ENCODE measurements around the gene NAB1. TPM values are rescaled to one million over a fixed set of nuclear protein-coding genes. Genes with fewer than 3 reads are reported as not detected.

NAB1 gene
- polyA plus RNA-seq, 1 of the 3 experiments (the other 2 are of a cell fraction), result 9.7 TPM

DNA sequence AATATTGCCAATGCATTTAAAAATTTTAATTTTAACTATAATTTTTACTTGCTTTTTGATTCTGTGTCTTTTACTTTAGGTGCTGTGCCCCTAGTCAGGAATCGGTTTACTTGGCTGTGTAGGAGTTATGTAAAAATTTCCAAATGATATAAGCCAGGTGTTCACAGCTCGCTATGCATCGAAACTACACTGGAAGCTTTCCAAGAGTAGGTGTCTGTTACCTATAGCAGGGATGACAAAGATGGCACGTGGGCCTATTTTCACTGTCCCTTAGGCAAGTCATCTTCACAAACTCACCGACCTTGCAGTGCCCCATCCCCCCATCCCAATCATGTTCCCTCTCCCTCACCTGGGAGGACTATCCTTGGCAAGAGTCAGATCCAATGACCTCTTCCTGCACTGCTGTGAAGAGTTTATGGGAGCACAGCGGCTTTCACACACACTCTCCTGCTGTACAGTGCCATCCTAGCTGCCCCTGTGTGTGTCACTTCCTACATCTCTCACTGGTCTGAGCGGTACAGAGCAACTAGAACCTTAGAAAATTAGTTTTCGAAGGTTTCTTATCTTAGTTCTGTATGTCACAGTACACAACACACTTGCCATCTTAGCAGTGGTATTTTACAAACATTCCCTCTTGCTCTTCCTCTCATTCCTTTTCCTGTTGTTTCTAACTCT lies 49.2 kb upstream of the NAB1 start (continued):
- TF ChIP-seq, protein P1, sequence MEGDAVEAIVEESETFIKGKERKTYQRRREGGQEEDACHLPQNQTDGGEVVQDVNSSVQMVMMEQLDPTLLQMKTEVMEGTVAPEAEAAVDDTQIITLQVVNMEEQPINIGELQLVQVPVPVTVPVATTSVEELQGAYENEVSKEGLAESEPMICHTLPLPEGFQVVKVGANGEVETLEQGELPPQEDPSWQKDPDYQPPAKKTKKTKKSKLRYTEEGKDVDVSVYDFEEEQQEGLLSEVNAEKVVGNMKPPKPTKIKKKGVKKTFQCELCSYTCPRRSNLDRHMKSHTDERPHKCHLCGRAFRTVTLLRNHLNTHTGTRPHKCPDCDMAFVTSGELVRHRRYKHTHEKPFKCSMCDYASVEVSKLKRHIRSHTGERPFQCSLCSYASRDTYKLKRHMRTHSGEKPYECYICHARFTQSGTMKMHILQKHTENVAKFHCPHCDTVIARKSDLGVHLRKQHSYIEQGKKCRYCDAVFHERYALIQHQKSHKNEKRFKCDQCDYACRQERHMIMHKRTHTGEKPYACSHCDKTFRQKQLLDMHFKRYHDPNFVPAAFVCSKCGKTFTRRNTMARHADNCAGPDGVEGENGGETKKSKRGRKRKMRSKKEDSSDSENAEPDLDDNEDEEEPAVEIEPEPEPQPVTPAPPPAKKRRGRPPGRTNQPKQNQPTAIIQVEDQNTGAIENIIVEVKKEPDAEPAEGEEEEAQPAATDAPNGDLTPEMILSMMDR (IDR thresholded peaks at IDR 0.05), result no peak

DNA sequence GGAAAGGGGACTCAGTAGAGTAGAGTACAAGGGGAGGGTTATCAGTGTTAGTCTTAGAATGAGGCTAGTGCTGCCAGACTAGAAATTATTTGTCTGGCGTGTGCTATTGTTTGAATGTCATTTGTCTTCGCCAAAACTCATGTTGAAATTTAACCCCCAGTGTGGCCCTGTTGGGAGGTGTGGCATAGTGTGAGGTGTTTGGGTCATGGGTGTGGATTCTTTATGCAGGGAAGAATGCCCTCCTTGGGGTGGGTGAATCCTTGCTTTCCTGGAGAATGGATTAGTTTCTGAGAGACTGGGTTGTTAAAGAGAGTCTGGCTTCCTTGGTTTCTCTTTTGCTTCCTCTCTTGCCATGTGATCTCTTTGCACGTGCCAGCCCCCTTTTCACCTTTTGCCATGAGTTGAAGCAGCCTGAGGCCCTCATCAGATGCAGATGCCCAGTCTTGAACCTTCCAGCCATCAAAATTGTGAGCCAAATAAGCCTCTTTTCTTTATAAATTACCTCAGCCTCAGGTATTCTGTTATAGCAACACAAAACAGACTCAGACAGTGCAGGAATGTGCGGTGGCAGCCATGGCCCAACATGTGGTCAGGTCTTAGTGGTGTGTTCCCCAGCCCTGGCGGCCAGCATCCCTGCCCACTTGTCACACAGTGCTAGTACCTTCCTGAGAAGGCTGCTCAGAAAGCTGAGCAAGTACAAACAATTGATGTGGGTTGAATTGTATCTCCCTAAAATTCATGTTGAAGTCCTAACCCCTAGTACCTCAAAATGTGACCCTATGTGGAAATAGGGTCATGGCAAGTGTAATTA lies 48.4 kb upstream of the NAB1 start:
- no peaks in the 10 kb centered on the region for H3K79me2 ChIP-seq (ENCODE audit: insufficient read depth)
- POLR2A ChIA-PET, result no interaction called here
- no peaks in the 10 kb centered on the region for H3K36me3 ChIP-seq (replicated peaks in 1 of 2; ENCODE audit: control insufficient read depth in 1 of 2, insufficient read depth in 2 of 2, low read length in 1 of 2)
- CTCF ChIA-PET, result no interaction called here
- H3K4me1 ChIP-seq (ENCODE audit: control insufficient read depth in 1 of 2, insufficient read depth in 2 of 2, low read depth in 1 of 2, low read length in 1 of 2), result no peaks in the 10 kb centered on the region; a peak in 1 of 4 replicates
- H3K4me3 ChIP-seq (ENCODE audit: low read depth in 2 of 2, low read length in 1 of 2), result no peak overlapping the region
- DNase-seq, result no peak
- H3K9me2 ChIP-seq, result no peaks in the 10 kb centered on the region
- WGBS (ENCODE audit: low lambda C conversion rate), result 83% methylated on average over 5 of the region's 5 CpGs
- no peaks in the 10 kb centered on the region for H3F3A ChIP-seq (replicated peaks; ENCODE audit: insufficient read depth)
- no peak overlapping the region for H3K9ac ChIP-seq
- no peak overlapping the region for H3K4me2 ChIP-seq
- no peaks in the 10 kb centered on the region for H3K27me3 ChIP-seq (ENCODE audit: insufficient read depth)
- no peaks in the 10 kb centered on the region for H3K9me3 ChIP-seq
- H3K27ac ChIP-seq (ENCODE audit: low read depth in 2 of 2, low read length in 1 of 2), result no peak overlapping the region
- no peak overlapping the region for H2AFZ ChIP-seq (ENCODE audit: low read depth)
- TF ChIP-seq RCOR1 (IDR thresholded peaks at IDR 0.05; ENCODE audit: low read length) (no peak), FOXJ3 (CRISPR knock-in tag; IDR thresholded peaks at IDR 0.05) (no peak), MXI1 (IDR thresholded peaks at IDR 0.05; ENCODE audit: low read depth, low read length) (no peak), GABPA (IDR thresholded peaks at IDR 0.05; ENCODE audit: low read depth) (no peak), TCF12 (IDR thresholded peaks at IDR 0.05) (no peak), FOSL2 (IDR thresholded peaks at IDR 0.05; ENCODE audit: borderline replicate concordance, low read depth) (no peak), NRF1 (IDR thresholded peaks at IDR 0.05; ENCODE audit: low read depth, low read length) (no peak), TEAD4 (IDR thresholded peaks at IDR 0.05; ENCODE audit: borderline replicate concordance, insufficient read depth) (no peak), RFX5 (IDR thresholded peaks at IDR 0.05; ENCODE audit: low read length) (no peak)
- TF ChIP-seq, protein P2, sequence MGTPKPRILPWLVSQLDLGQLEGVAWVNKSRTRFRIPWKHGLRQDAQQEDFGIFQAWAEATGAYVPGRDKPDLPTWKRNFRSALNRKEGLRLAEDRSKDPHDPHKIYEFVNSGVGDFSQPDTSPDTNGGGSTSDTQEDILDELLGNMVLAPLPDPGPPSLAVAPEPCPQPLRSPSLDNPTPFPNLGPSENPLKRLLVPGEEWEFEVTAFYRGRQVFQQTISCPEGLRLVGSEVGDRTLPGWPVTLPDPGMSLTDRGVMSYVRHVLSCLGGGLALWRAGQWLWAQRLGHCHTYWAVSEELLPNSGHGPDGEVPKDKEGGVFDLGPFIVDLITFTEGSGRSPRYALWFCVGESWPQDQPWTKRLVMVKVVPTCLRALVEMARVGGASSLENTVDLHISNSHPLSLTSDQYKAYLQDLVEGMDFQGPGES (IDR thresholded peaks at IDR 0.05; ENCODE audit: low read depth, low read length), result no peak
- TF ChIP-seq, protein P3, sequence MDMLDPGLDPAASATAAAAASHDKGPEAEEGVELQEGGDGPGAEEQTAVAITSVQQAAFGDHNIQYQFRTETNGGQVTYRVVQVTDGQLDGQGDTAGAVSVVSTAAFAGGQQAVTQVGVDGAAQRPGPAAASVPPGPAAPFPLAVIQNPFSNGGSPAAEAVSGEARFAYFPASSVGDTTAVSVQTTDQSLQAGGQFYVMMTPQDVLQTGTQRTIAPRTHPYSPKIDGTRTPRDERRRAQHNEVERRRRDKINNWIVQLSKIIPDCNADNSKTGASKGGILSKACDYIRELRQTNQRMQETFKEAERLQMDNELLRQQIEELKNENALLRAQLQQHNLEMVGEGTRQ (IDR thresholded peaks at IDR 0.05; ENCODE audit: borderline replicate concordance, low read depth, low read length), result no peak
- no peaks in the 10 kb centered on the region for H4K20me1 ChIP-seq (ENCODE audit: insufficient read depth)

All from SK-N-SH (cell line).